ENCODE measurements around the gene OR51B2.

GRCh38 chr11:5303626-5304025, 20.5 kb downstream of the OR51B2 start:
- TF ChIP-seq CTCF (IDR thresholded peaks at IDR 0.05; ENCODE audit: low read depth, low read length) = no peak
- TF ChIP-seq POLR2A (IDR thresholded peaks at IDR 0.05; ENCODE audit: extremely low read depth, insufficient read length) = no peak
